ENCODE data around the gene LAMB4. TPM values are rescaled to one million over a fixed set of nuclear protein-coding genes. Genes with fewer than 3 reads are reported as not detected.

Gene LAMB4
- total and polyA plus RNA-seq, 2 of the 4 experiments (the other 2 are of a cell fraction), result 0.12 to 0.18 TPM

DNA sequence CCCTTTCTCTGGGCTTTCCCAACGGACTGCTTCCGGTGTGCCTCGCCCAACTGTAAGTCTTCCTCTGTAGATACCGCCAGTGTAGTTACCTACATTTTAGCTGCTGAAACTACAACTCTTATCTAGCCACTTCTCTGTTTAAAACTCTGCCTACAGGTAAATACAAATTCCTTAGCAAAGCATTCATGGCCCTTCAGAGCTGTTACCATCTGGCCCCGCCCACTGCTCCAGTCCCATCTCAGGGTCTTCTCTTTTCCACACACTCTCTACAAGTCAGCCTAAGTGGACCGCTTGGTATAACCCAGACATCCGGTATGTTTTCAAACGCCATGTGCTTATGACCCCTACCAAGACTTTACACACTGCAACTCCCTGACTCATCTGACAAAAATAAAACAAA, 41.0 kb upstream of the LAMB4 start:
- Histone ChIP-seq H3K4me2 (ENCODE audit: low read depth, low read length) (no peak overlapping the region), H3K9me1 (ENCODE audit: insufficient read depth, low read length) (no peaks in the 10 kb centered on the region), H3K4me3 (ENCODE audit: insufficient read depth, low read depth, low read length) (no peak overlapping the region), H3K79me1 (ENCODE audit: low read depth in 1 of 2, low read length in 2 of 2) (no peaks in the 10 kb centered on the region), H4K20me1 (ENCODE audit: insufficient read depth, low read length) (no peaks in the 10 kb centered on the region), H2BK15ac (ENCODE audit: low read depth, low read length) (no peak overlapping the region), H2AFZ (replicated peaks; ENCODE audit: low read length, poor library complexity) (no peak overlapping the region), H2BK20ac (ENCODE audit: low read depth, low read length) (no peak overlapping the region), H2AK9ac (replicated peaks; ENCODE audit: low read depth, low read length, poor library complexity) (no peak overlapping the region), H3K4ac (ENCODE audit: low read depth, low read length) (no peak overlapping the region), H3K56ac (ENCODE audit: extremely low read depth, insufficient read depth, low read length) (no peak overlapping the region), H3K9ac (ENCODE audit: low read depth, low read length) (no peak overlapping the region), H3K4me1 (ENCODE audit: control insufficient read depth, insufficient read depth, low read length) (no peaks in the 10 kb centered on the region; the same call in 1 of the 2 replicates), H2AK5ac (ENCODE audit: low read depth, low read length) (no peak overlapping the region), H3K27me3 (ENCODE audit: control insufficient read depth, insufficient read depth, low read length) (peaks cover 3% of the 10 kb centered on the region), H3K9me3 (ENCODE audit: control insufficient read depth, insufficient read depth, low read length) (no peaks in the 10 kb centered on the region), H4K5ac (ENCODE audit: low read depth, low read length) (no peak overlapping the region), H3K27ac (ENCODE audit: insufficient read depth, low read length) (no peak overlapping the region), H3K18ac (ENCODE audit: low read depth, low read length) (no peak overlapping the region), H4K91ac (ENCODE audit: insufficient read depth, low read depth, low read length) (no peak overlapping the region), H3K23ac (ENCODE audit: low read depth, low read length) (no peak overlapping the region), H4K8ac (ENCODE audit: low read depth in 2 of 2, low read length in 2 of 2) (no peak overlapping the region), H3K36me3 (ENCODE audit: control insufficient read depth, insufficient read depth, low read length) (no peaks in the 10 kb centered on the region), H2BK120ac (ENCODE audit: low read depth, low read length) (no peak overlapping the region), H2BK5ac (ENCODE audit: low read depth, low read length, poor library complexity, severe bottlenecking) (no peak overlapping the region), H3K14ac (replicated peaks; ENCODE audit: low read depth, low read length) (no peak overlapping the region)
- TF ChIP-seq CEBPB (IDR thresholded peaks at IDR 0.05; ENCODE audit: low read depth, low read length) (no peak), MAFK (IDR thresholded peaks at IDR 0.05; ENCODE audit: low read depth, low read length) (no peak), POLR2A (IDR thresholded peaks at IDR 0.05; ENCODE audit: low read depth, low read length) (no peak), BHLHE40 (IDR thresholded peaks at IDR 0.05; ENCODE audit: low read depth, low read length) (no peak), RCOR1 (IDR thresholded peaks at IDR 0.05; ENCODE audit: insufficient replicate concordance, low read length) (no peak), FOS (IDR thresholded peaks at IDR 0.05; ENCODE audit: low read depth, low read length) (no peak), RFX5 (IDR thresholded peaks at IDR 0.05; ENCODE audit: low read depth, low read length) (no peak), RAD21 (IDR thresholded peaks at IDR 0.05; ENCODE audit: low read length) (no peak), SMC3 (IDR thresholded peaks at IDR 0.05; ENCODE audit: low read depth, low read length) (no peak), NFE2L2 (IDR thresholded peaks at IDR 0.05; ENCODE audit: low read depth, low read length) (no peak), CHD1 (IDR thresholded peaks at IDR 0.05; ENCODE audit: low read depth, low read length) (no peak), MXI1 (IDR thresholded peaks at IDR 0.05; ENCODE audit: borderline replicate concordance, low read depth, low read length) (no peak), MAZ (IDR thresholded peaks at IDR 0.05; ENCODE audit: borderline replicate concordance, low read depth, low read length) (no peak)
- TF ChIP-seq, protein P1, sequence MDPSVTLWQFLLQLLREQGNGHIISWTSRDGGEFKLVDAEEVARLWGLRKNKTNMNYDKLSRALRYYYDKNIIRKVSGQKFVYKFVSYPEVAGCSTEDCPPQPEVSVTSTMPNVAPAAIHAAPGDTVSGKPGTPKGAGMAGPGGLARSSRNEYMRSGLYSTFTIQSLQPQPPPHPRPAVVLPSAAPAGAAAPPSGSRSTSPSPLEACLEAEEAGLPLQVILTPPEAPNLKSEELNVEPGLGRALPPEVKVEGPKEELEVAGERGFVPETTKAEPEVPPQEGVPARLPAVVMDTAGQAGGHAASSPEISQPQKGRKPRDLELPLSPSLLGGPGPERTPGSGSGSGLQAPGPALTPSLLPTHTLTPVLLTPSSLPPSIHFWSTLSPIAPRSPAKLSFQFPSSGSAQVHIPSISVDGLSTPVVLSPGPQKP (IDR thresholded peaks at IDR 0.05; ENCODE audit: borderline replicate concordance, low read depth, low read length), result no peak
- TF ChIP-seq, protein P2, sequence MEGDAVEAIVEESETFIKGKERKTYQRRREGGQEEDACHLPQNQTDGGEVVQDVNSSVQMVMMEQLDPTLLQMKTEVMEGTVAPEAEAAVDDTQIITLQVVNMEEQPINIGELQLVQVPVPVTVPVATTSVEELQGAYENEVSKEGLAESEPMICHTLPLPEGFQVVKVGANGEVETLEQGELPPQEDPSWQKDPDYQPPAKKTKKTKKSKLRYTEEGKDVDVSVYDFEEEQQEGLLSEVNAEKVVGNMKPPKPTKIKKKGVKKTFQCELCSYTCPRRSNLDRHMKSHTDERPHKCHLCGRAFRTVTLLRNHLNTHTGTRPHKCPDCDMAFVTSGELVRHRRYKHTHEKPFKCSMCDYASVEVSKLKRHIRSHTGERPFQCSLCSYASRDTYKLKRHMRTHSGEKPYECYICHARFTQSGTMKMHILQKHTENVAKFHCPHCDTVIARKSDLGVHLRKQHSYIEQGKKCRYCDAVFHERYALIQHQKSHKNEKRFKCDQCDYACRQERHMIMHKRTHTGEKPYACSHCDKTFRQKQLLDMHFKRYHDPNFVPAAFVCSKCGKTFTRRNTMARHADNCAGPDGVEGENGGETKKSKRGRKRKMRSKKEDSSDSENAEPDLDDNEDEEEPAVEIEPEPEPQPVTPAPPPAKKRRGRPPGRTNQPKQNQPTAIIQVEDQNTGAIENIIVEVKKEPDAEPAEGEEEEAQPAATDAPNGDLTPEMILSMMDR (conservative IDR thresholded peaks at IDR 0.05; ENCODE audit: low read depth, low read length), result no peak
- TF ChIP-seq, protein P3, sequence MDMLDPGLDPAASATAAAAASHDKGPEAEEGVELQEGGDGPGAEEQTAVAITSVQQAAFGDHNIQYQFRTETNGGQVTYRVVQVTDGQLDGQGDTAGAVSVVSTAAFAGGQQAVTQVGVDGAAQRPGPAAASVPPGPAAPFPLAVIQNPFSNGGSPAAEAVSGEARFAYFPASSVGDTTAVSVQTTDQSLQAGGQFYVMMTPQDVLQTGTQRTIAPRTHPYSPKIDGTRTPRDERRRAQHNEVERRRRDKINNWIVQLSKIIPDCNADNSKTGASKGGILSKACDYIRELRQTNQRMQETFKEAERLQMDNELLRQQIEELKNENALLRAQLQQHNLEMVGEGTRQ (IDR thresholded peaks at IDR 0.05; ENCODE audit: low read depth, low read length), result no peak
- DNase-seq (no peak), ATAC-seq (ENCODE audit: low read depth) (no peak)
- CTCF ChIA-PET, result no interaction called here
- in situ Hi-C loops (cut with MboI; ENCODE audit: low sequenced_read_pairs), result loop anchor here (10.0 kb wide), 1 partner anchor 324 kb away; no protein-coding TSS in a partner anchor
- intact Hi-C loops (cut with micrococcal nuclease), result no loop called here
- POLR2A ChIA-PET (ENCODE audit: unreplicated experiment), result no interaction called here
- 88% methylated on average over 8 of the region's 8 CpGs; no CpG with 5 or more reads in 1 of the 2 experiments for WGBS, 2 experiments (ENCODE audit: extremely low coverage in 2 of 2, insufficient read length in 1 of 2)
- dilution Hi-C loops (cut with HindIII; ENCODE audit: low sequenced_read_pairs, unreplicated experiment), result no loop called here
- no TSS peak for BruUV-seq (replicated peaks)
